GM19240 (cell line): ENCODE measurements around the gene MSI2.

ENCODE experiments used
- DNase-seq: peaks from one replicate; pipeline ENCODE4 v3.0.0; 2011; ENCODE audit warnings: low spot score; ENCODE audit not compliant: insufficient read length

MSI2 gene

DNA sequence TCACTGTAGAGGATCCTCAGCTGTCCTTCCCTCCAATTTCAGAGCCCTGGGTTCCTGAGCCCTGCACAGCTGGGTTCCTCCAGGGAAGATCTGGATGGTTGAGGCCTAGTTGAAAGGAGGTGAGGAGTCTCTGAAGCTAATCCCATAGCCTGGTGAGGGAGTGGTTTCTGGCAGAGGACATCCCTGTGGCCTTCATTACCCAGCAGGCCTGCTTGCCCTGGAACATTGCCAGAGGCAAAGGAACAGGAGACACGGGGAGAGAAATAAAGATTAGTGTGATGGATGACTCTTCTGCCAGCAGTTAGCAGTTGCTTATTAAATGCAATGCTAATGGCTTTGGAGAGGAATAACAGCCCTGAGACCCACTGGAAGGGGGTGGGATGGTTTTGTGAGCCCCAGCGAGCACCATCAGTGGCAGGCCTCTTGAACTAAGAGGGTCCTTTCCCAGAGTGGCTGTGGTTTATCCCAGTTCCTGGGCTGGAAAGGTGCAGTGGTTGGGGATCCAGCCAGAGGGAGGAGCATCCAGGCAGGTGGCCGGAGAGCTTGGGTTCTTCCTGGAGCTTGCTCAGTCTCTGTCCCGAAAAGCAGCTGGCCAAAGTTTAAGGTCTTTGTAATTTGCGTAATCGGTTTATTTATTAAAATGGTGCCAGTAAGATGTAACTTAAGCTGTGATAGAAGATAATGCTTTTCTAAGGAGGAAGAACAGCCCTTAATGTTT, 279.1 kb downstream of the MSI2 start:
- no peak for DNase-seq

DNA sequence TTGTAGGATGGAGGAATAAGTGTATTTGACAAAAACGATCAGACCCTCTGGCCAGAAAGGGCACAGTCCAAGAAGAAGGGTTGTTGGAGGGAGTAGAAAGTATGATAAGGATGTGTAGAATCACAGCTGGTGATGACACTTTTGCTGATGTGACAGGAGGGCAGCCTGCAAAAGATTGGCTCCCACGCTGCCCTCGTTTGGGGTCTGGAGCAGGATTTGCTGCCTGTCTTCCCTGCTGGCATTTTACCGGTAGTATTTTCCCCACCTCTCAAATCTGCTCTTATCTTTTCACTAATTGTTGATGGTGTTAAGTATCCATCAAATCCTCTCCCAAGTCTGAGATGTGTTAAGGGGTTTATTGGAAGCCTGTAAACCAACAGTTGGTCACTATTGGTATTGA, 280.0 kb downstream of the MSI2 start:
- no peak for DNase-seq

DNA sequence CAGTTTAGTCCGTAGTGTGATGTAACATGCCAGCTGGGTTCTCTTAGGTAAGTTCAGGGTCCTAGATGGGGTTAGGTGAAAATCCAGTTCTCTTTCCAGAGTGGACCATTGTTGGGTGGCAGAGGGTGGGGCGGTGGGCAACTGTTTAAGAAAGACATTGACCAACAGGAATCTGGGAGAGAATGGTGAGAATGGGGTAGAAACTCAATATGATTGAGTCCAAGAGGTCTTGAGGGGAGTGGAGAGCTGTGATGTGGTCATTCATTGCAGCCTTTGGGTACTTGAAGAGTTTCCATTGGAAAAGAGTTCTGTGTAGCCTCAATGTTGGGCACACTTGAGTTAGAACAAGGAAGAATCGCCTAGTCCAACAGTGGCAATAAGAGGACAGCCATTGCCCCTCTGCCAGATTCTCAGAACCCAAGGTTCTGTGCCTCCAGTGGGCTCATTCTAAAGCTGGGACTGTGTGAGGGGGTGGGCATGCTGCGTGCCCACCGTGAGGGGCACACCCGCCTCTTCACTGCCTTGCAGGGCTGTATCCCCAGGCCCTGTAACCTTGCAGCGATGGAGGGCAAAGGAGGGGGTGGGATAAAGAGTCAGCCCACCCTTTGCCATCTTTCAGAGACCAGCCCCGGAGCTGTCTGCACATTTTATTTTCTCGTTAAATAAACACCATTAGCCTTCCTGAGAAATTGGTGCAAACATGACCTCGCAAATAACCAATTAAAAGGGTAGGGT, 280.6 kb downstream of the MSI2 start:
- no peak for DNase-seq

DNA sequence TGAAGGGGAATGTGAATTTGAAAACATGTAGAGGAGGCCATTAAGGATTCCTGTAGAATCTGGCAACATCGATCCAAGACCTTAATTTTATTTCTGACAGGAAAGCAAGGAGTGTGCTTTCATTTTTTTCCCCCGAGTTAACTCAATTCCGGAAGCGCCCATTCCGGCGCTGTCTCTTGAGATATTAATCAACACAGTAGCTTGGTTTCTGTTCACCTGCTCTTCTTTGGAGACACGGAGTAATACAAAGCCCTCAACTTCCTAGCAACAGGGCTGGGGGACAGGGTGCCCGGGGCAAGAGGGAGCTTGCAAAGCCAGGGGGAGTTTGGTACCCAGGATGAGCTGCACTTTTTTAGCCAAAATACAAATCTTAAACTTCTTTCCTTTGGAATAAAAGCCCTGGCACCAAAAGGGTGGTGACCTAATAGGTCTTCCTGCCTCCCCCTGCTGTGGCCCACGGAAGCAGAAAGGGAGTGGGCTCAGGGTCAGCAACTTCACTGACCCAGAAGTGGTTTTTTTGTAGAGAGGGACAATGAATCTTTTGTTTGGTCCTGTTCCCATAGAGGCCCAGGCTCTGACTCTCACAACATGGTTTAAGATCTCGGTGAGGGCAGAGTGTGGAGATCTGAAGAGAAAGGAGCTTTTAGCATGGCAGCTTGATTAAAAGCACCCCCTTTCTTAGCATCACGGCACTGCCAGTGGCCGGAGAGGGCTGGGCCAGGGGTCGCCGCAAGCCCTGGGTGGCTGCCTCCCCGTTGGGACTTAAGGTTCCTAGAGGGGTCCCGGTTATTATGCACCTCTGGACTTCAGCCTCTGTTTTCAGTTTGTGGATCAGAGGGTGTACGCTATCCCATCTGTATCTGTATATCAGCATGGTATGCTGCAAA, 281.4 kb downstream of the MSI2 start:
- DNase-seq = no peak

DNA sequence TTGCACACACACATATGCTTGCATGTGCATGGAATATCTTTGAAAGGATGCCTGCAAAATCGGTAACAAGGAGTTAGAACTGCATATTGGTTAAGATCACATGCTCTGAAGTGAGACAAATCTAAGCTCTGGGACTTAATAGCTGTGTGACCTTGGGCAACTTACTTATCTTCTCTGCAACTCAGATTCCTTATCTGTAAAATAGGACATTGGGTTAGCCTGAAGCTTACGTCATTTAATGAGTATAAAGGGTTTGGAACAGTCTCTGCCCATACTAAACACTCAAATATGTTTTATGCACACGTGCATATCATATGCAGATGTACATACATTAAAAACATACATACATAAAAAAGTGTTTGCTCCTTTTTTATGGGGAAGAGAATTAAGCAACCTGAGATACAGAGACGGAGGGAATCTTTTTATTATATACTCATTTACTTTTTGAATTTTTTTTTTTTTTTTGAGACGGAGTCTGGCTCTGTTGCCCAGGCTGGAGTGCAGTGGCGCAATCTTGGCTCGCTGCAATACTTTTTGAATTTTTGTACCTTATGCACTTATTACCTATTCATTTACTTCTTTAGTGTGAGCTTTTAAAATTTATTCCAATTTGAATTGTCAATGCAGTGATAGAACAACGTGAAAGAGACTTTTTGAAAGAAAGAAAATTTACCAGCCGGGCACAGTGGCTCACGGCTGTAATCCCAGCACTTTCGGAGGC, 282.6 kb downstream of the MSI2 start:
- DNase-seq = no peak

DNA sequence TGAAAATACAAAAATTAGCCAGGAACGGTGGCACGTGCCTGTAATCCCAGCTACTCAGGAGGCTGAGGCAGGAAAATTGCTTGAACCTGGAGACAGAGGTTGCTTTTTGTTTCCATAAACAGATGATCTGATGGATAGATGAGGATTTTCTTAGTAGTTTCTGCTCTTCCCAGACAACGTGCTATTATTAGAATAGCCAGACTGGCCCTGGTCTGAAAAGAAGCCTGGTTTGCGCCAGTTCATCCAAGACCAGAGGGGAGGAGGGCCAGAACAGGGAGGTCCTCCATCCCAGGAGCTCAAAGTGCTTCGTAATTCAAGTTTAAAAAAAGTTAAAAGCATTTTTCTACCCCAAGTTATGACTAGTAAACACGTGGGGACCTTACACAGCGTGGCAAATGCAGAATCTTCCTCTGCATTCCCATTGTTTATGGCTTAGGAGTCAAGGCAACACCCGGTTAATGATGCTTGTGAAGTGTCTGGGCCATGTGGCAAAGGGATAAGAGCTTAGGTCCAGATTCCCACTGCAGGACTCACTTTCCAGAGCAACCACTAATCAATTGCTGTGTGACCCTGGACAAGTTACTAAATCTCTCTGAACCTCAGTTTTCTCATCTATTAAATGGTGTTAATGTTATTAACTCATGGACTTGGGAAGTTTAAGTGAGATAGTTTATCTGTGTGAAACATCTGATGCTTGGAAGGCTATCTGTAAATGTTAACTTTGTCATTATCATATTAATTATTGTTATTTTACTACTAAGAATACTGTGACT, 283.4 kb downstream of the MSI2 start:
- no peak for DNase-seq

DNA sequence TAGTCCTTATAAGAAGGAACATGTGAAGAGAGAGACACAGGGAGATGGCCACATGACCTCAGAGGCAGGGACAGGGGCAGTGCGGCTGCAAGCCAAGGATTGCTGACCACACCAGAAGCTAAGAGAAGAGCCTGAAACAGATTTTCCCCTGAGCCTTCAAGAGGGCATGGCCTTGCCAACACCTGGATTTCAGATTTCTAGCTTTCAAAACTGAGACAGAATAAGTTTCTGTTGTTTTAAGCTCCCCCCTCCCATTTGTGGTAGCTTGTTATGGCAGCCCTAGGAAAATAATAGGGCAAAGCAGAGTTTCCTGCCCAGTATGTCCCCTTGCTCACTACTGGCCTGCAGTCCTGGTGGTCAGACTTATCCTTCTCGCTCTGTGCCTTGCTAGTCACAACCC, 284.3 kb downstream of the MSI2 start:
- DNase-seq = no peak

DNA sequence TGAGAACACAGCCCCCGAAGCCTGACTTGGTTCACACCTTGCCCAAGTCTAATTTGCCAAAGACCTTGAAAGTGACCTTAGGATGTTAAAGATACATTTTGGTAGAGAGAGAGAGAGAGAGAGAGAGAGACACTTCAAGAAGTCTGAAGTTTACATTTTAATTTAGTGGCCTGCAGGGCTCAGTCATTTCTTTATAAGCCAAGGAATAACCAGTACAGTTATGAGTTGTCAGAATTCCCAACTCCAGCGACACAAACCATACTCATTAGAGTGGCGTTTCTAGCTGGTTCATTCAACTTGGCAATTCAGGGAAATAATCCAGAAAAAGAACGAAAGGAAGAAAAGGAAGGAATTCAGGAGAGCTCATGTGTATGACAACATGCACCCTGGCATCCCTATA, 284.7 kb downstream of the MSI2 start:
- no peak for DNase-seq

DNA sequence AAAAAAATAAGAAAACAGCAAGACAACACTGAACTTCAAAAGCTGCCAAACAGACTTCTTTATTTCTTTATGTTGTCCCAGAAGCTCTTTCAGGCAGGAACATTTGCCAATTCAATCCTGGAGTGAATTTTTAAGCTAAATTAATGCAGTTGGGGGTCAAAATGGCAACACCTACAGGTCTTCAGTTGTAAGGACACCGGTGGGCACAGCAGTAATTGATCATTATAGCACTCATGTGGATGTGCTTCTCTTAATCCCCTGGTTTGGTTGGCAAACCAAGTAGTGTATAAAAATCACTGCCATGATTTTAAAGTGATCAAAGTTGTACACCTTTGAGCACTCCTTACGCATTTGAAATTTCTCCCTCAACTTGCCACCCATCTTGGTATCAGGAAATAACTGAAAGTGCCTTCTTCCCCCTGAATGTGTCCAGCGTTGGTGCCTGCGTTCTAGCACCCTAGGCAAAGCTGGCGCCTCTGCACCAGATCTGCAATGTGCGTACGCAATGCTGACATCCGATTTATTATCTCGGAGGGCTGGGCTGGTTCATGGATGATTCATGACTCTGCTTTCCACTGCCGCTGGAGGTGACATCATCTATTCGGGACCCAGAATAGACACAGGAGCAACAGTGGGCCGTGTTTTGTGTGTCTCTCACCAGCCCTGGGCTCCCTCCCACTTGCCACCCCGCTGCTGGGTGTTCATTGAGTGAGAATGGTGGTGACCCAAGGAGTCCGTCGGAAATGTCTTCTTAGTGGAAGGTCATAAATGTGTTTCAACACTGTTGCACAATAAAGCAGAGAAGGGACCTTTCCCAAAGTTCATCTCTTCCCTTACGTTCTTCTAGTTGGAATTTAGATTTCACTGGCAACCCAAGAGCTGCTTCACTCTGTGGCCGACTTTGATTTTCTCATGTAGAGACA, 285.4 kb downstream of the MSI2 start:
- no peak for DNase-seq

DNA sequence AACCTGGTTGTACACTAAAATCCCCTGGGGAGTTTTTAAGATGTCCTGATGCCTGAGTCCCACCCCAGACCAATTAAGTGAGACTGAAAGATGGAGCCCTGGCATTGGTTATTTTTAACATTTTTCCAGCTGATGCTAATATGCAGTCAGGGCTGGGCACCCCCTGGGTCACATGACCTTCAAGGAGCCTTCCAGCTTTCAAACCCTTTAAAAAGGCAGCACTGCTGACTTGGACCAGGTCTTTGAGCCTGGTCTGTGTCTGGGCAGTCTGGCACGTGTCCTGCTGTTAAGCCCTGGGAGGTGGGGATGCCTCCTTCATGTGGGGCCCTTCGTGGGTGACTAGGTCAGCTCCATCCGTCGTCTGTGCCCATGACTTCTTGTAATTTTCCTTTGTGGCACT, 286.2 kb downstream of the MSI2 start:
- DNase-seq = no peak

DNA sequence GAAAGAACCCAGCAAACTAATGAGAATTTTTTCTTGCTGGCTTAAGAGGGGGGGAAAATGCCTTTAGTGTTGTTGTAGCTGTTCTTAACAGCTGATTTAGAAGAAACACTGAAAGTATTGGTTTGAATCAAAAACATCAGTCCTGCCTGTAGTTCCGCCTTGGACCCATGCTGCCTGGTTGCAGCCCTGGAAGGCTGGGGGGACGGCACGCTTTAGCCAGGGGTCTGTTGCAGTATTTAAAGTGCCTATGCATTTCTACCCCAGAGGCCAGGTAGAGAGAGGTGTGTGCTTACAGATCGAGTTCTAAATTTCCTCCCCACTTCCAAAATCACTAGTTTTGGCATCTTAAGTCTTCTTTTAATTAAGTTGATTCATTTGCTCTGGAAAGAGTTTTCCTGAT, 286.9 kb downstream of the MSI2 start:
- DNase-seq = no peak

DNA sequence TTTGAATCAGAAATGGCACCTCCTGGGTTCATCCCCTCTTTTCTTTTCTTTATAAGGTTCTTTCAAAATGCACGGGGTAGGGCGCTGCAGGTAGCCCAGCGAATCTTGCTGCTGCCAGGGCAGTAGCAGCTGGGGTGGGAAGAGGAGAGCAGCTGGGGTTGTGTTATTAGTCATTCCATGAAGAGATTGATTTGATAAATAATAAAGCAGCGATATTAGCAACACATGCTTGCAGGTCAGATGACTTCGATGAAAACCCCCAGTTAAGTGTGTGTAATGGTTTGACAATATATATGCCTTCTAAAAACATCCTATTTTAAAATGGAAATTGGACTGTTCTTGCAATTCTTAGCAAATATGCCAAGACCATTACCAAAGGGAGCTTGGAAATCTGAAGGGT, 288.1 kb downstream of the MSI2 start:
- no peak for DNase-seq

DNA sequence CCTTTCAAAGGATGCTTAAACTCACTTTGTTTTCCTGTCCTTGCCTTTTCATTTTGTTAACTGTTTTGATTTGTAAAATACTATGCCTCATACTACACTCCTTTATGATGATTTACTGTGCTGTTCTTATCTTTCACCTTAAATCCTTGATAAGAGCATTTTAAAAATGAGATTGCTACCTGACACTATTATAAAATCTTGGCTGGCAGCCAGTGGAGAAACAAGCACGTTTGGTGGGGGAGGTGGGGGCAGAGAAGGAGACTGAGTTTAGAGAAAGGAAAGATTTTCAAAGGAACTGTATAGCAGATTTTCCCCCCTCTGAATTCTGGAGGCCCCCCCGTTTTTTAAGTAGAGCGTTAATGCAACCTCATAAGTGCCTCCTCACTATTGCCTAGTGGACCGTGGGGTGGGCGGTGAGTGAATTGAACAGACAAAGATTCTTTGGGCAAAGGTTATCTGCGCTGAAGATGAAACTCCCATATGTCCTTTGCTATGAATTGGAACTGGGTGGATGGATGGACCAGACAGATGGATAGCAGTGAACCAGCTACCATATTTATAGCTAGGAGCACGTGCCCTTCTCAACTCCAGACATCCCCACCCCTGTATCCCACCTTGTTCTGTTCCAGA, 288.6 kb downstream of the MSI2 start:
- DNase-seq = no peak

DNA sequence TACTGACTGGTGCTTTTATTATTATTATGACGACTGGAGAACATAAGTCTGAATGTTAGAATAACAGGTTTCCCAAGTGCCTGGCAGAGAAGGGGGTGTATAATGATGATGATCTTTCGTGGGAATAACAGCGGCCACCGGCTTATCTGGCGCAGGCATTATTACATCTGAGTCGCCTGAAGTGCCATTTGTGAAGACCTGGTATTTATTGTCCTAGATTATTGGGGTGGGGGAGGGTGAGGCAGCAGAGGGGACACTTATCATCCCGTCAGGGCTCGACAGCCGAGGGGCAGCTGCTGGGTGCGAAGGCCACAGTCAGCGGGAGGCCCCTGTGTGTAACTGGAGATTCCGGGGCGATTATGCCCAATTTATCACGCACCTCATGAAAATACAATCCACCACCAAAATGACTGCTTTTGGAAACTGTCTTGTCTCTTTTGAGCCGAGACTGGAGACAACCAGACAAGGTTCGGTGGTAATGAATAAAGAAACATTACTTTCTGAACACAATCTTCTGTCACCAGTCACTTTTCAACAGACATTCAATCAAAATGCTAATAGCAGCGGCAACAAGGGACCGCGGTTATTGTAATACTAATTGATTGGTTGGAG, 289.5 kb downstream of the MSI2 start:
- DNase-seq = no peak

DNA sequence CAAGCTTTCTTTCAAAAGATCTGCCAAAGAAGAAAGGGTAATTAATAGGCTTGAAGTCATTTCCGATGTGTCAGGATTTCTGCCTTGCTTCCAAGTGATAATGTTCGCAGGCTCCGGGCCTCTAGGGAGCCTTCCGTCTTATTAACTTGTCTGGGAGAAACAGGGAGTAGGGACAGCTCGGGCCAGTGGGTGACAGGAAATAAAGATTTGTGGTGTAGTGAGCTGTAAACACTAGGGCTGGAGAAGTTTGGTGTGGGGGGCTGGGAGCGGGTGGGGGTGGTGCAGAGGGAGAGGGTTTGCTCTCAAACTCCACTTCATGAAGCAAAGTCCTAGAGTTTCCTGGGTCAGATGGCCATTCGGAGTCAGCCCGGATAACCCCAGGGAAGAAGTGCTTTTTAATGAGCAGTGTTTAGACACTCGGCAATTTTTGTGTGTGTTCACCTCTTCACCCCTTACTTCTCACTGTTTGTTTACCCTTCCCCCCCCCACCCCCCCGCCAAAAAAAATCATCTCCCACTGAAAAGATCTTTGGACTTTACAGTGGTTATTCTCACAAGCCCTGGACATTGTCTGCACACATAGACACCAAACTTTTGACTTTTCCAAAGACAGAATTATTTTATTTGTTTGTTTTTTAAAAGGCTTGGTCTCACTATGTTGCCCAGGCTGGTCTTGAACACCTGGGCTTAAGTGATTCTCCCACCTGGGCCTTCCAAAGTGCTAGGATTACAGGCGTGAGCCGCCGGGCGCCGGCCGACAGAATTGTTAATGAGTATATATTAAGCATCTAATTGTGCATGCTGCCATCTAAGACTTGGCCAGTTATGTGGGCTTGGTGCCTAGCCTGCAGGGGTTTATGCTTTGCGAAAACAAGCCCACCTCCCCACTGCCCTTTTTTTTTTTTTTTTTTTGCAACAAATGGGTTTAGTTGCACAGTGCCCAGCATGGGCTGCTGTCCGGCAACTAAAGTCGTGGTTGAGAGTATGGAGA, 292.4 kb downstream of the MSI2 start:
- DNase-seq = no peak

DNA sequence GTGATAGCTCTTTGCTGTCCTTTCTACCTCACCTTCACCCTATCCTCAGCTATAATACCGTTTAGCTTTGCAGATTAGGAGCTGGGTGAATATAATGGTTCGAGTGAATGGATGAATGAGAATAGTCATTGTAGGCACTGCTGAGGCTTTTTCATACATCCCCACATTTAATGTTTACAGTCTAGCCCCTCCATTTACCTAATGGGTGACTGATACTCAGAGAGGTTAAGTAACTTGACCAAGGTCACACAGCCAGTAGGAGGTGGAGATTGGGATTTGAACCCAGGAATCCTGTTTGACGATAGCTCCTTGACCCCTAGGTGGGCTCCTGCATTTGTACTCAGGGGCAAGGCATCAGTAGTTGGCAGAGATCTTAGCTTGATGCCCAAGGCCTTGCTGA, 293.1 kb downstream of the MSI2 start:
- DNase-seq = no peak

DNA sequence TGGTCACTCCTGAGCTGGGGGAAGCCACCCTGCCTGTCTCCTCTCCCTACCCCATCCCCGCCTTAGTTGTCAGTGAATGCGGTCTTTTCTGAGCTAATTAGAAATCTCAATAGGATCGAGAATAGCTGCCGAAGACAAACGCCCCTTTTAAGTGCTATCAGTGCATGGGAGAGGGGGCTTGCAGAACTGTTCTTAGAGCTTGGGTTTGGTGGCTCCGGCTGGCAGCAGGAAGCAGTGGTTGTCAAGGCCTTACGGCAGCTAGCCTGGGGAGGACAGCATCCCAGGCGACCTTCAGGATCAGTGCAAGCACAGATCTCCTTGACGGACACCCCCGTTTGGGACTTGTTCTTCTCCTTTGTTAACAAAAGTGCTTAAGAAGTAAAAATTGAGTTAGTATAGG, 293.7 kb downstream of the MSI2 start:
- DNase-seq = no peak
